ENCODE data around the gene ATP6AP1.

Gene ATP6AP1

GRCh38 chrX:154478728-154479622 is 50.5 kb downstream of the ATP6AP1 start, which contains the start of gene LAGE3:
Gene LAGE3 (minus strand): TSS chrX:154479281. CDS start chrX:154478915, 366 bp downstream.
- peak within 1 kb of the TSS; percentile 83 for H3K27ac ChIP-seq
- TF ChIP-seq CTCF (IDR thresholded peaks at IDR 0.05) = no peak
- TF ChIP-seq ZFX (IDR thresholded peaks at IDR 0.05; ENCODE audit: borderline replicate concordance) = no peak

- TF ChIP-seq CTCF (IDR thresholded peaks at IDR 0.05) = no peak
- no peak for TF ChIP-seq ZFX (IDR thresholded peaks at IDR 0.05; ENCODE audit: borderline replicate concordance)
These were observed 52.7 kb downstream of the ATP6AP1 start for GRCh38 chrX:154481195-154481594.

GRCh38 chrX:154481911-154482601 is 53.6 kb downstream of the ATP6AP1 start:
- TF ChIP-seq CTCF (IDR thresholded peaks at IDR 0.05) (no peak), ZFX (IDR thresholded peaks at IDR 0.05; ENCODE audit: borderline replicate concordance) (no peak)
- no peak overlapping the region for H3K27ac ChIP-seq

More at GRCh38 chrX:154481195-154481594, 52.7 kb downstream of the ATP6AP1 start:
- H3K27ac ChIP-seq = no peak overlapping the region

- no peak overlapping the region for H3K27ac ChIP-seq
- TF ChIP-seq ZFX (IDR thresholded peaks at IDR 0.05; ENCODE audit: borderline replicate concordance) (no peak), CTCF (IDR thresholded peaks at IDR 0.05) (no peak)
These were observed 54.3 kb downstream of the ATP6AP1 start for GRCh38 chrX:154482786-154483185.

GRCh38 chrX:154483325-154483724 is 54.8 kb downstream of the ATP6AP1 start:
- no peak for TF ChIP-seq CTCF (IDR thresholded peaks at IDR 0.05)
- no peak for TF ChIP-seq ZFX (IDR thresholded peaks at IDR 0.05; ENCODE audit: borderline replicate concordance)
- no peak overlapping the region for H3K27ac ChIP-seq

- TF ChIP-seq CTCF (IDR thresholded peaks at IDR 0.05) (no peak), ZFX (IDR thresholded peaks at IDR 0.05; ENCODE audit: borderline replicate concordance) (no peak)
- H3K27ac ChIP-seq = no peak overlapping the region
These were observed 56.0 kb downstream of the ATP6AP1 start for GRCh38 chrX:154484255-154485149.
